ENCODE data around the gene ACY1.

The ACY1 gene

GRCh38 chr3:51945926-51946705 is 37.2 kb upstream of the ACY1 start:
- DNase-seq (ENCODE audit: low read depth in 2 of 2) = no peak

DNA sequence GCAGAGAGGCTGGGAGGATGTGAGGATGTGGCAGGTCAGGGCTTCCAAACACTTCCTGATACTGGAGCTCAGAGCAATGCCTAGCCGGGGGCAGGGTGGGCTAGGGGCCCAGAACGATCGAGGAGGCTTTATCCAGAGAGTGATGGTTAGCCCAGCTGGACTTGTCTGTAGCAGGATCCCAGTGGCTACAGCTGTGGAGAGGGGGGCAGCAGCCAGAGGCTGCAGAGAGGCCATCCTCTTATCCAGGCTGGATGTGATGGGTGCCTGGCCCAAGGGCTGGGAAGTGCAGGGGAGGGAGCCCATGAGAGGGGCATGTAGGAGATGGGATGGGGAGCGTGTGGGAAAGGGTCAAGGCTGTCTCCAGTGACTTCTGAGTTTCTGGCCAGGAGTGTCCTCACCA is 36.5 kb upstream of the ACY1 start:
- no peak for DNase-seq (ENCODE audit: low read depth in 2 of 2)

GRCh38 chr3:51947215-51947900 is 36.0 kb upstream of the ACY1 start:
- DNase-seq (ENCODE audit: low read depth in 2 of 2) = no peak

GRCh38 chr3:51948016-51948580 is 35.2 kb upstream of the ACY1 start:
- DNase-seq (ENCODE audit: low read depth in 2 of 2) = no peak

DNA sequence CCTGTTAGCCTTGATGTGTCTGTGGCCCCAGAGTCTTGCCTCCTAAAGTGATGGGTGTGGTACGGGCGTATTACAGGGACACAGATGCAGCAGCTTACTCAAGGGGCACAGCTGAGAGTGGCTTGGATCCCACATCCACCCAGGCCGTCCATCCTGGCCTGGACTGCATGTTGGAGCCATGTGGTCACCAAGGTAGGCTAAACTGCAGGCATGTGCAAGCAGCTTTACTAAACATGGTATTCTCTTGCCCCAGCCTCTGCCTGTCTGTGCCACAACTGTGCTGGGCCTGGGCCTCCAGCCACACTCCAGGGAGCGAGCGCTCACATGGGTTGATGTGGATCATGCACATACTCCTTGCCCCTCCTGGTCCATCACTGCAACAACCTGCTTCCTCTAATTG is 34.2 kb upstream of the ACY1 start:
- no peak for DNase-seq (ENCODE audit: low read depth in 2 of 2)

DNA sequence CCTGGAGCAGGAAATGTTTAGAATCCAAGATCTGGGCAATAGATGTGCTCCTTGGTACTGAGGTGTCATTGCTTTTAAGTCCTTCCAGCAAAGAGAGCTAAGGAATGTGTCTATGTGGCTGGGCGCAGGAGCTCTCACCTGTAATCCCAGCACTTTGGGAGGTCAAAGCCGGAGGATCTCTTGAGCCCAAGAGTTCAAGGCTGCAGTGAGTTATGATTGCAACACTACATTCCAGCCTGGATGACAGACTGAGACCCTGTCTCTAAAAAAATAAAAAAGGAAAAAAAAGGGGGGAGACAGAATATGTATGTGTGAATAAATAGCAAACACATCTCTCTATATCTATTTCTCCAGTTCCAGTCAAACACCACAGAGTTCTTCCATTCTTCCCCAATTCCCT is 32.4 kb upstream of the ACY1 start:
- no peak for DNase-seq (ENCODE audit: low read depth in 2 of 2)

- no peak for DNase-seq (ENCODE audit: low read depth in 2 of 2)
Observed at GRCh38 chr3:51953445-51953844, 29.9 kb upstream of the ACY1 start.

DNA sequence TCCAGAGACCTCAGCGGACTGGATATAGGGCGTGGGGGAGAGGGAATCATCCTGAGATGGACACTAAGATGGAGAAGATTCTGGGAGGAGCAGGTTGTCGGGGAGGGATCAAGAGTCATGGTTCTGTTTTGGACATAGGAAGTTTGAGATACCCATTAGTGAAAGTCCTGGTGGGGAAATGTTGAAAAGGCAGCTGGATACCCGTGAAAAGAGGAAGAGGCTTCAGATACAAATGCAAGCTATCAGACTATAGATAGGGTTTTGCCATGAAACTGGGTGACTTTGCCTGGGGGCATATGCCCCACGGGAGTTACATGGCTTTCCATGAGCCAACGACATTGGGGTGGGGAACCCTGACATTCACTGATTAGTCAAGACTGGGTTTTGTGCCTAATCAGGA is 29.2 kb upstream of the ACY1 start:
- DNase-seq (ENCODE audit: low read depth in 2 of 2) = no peak

- no peak for DNase-seq (ENCODE audit: low read depth in 2 of 2)
Observed at GRCh38 chr3:51954713-51955112, 28.6 kb upstream of the ACY1 start.

DNA sequence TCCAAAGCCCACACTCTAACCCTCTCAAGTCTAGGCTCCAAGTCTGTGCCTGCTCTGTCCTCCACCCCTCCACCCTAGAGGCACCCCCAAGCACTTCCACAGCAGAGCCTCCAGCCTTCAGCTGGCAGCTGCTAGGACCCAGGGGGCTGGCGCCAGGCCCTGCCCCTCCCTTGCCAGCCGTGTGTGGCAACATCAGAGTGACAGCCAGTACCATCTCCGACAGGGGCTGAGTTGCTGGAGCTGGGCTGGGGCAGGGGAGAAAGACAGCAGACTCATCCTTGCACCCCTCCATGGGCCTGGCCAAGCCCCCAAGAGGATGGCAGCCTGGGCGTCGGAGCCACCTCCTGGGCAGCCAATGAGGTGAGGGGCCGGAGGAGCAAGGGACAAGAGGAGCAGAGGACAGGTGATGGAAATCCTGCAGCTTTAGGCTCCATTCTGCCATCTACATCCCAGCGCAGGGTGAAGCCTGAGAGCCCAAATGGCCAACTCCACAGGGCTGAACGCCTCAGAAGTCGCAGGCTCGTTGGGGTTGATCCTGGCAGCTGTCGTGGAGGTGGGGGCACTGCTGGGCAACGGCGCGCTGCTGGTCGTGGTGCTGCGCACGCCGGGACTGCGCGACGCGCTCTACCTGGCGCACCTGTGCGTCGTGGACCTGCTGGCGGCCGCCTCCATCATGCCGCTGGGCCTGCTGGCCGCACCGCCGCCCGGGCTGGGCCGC is 28.0 kb upstream of the ACY1 start, which contains the start of gene GPR62:
Gene GPR62 (plus strand): TSS at position 207 of the 718 bp plus-strand sequence. CDS start 272 bp downstream, at position 479.
- DNase-seq (ENCODE audit: low read depth in 2 of 2) = no peak

- DNase-seq (ENCODE audit: low read depth in 2 of 2) = no peak
Observed at GRCh38 chr3:51955893-51956770, 27.2 kb upstream of the ACY1 start.

DNA sequence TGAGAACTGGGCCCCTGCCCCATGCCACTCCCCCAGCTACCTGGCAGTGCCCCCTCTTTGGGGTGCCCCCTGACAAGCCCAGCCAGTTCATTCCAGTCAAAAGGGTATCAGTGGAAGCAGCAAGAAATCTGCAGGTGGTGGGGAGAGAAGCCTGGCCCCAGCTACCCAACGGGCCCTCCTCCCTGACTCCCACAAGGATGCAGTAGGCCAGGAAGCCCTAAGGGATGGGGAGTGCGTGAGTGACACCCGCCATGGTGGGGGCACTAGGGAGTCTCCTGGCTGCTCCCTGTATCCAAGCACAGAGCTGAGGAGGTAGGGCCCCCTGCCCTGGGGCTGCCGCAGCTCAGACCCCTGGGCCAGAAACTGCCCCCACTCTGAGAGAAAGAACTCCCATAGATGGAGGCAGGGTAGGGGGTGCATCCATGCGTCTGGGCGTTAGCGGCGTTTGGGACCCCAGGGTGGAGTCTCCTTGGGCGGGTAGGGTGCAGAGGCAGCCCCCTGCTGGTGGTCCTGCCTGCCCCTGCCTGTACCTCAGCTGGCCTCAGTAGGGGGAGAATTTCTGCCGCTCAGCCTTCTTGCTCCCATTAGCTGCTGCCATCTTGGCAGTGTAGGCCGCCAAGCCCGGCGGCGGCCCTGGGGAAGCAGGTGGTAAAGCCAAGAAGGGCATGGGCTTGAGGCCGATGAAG is 25.7 kb upstream of the ACY1 start:
- DNase-seq (ENCODE audit: low read depth in 2 of 2) = no peak

DNA sequence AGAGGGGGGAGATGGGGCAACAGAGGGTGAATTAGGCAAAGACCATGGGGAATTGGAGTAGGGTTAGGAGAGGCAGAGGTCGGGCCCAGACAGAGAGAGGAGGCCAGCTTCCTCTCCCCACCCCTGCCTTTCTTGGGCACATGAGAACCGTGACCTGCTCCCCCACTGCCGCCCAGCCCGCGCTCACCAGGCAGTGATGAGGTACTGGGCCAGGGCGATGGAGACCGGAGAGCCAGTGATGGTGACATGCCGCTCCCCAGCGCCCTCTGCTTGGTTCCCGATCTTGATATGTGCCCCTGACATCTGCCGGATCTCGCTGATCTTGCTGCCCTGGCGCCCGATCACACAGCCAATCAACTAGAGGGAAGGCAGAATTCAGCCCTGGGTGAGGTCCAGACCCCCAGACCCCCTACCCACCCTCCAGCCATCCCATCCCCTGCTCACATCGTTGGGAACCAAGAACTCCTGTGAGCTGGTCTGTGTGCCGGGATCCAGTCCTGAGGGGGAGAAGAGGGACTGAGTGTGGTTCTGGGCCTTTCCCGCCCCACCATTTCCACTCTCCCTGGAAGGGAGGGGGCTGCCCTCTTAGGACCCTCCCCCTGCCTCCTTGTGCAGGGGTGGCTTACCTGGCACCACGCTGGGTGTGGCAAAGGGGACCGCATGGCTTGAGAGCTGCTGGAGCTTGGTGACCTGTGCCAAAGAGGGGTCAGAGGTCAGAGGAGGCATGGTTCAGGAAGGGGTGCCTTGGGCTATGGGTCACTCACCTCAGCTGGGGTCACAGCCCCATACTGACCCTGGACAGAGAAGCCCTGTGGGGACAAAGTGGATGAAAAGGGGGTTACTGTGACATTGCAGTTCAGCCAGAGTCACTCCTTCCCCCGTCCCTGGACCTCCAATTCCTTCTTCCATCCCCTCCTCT is 24.5 kb upstream of the ACY1 start:
- no peak for DNase-seq (ENCODE audit: low read depth in 2 of 2)

GRCh38 chr3:51959651-51960050 is 23.7 kb upstream of the ACY1 start:
- DNase-seq (ENCODE audit: low read depth in 2 of 2) = no peak

DNA sequence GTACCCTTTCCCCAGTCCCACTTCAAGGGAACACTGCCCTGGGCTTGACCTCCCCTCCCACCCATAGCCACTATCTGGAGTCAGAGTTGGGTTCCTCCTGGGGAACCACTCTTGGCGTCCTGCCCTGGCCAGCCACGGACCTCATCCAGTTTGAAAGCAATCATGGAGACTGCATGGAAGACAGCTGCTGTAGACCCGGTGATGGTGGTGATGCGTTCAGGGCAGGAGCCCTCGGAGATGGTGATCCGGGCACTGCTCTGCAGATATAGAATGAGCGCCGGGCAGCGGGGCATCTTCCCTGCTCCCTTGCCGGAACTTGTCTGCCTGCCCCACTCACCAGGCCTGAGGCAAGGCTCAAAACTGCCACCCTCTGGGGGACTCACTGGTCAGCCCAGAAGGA is 22.9 kb upstream of the ACY1 start:
- DNase-seq (ENCODE audit: low read depth in 2 of 2) = no peak

DNA sequence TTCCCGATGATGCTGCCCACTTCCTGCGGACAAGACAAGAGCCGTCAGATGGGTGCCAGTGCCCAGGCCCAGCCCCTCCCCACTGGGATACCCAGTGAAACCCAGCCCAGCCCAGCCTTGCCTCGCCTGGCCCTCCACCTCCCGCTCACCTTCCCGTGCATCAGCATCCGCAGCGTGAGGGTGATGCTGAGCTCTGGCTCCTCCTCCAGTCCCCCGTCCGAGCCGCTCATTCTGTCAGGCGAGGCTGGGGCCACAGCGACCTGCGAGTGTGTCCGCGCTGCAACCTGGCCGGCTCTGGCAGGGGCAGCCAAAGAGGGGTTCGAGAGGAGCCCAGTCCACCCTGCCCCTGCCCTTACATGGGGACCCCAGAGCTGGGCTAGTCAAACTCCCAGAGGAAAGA is 22.3 kb upstream of the ACY1 start:
- DNase-seq (ENCODE audit: low read depth in 2 of 2) = no peak

DNA sequence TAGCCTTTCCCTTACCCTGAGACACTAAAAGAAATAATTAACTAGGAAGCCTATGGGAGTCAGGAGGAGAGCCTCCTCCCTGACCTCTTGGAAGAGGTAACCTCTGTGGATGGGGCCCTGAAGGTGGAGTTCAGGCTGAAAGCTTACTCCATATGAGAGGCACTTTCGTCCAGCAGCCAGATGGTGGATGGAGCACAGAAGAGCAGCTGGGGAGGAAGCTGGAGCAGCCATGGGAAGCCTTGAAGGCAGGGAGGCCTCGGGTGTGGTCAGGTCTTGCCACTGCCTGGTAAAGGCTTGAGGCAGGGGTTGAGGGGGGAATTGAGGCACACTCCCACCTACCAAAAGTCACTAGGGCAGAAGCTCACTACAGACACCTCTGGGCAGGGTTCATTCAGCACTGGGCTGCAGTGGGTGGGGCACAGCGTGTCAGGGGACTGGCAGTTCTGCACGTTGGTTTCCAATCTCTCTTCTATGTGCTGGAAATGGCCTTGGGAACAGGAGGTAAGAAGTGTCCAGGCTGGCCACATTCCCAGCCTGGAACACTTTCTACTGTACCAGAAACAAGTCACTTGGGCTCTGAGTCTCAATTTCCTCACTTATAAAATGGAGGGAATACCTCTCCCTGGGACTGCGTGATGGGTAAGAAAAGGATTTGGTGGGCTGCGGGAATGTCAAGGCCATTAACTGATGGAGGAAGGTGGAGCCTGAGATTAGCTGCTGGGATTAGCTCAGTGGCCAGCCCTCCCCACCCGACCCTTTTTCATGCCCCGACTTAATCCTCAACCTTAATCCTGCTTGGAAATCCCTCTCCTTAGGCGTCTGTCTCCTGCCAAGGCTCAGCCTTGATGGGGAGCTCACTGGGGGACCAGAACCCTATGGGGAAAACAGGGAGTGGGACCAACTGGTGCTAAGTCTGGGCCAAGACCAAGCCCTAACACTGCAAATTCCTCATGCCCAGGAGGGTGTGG is 21.4 kb upstream of the ACY1 start:
- no peak for DNase-seq (ENCODE audit: low read depth in 2 of 2)

- DNase-seq (ENCODE audit: low read depth in 2 of 2) = no peak
Observed at GRCh38 chr3:51962854-51963530, 20.3 kb upstream of the ACY1 start.

Data from stimulated activated CD8-positive, alpha-beta memory T cell treated with anti-CD3 and anti-CD28 coated beads, Interleukin-2, amount 100 ng/mL, for 1 hour (primary cell).